HEK293 (cell line): ENCODE data around the gene TMEM135.

Source experiments
- GLI2 ChIP-seq: fragments of 450-650 bp; formaldehyde crosslinking; IDR thresholded peaks from 2 replicates; pipeline ENCODE4; 2017; ENCODE audit warnings: missing biosample characterization, missing genetic modification characterization, low read depth, borderline replicate concordance
- KLF16 ChIP-seq: fragments of 450-650 bp; formaldehyde crosslinking; IDR thresholded peaks from 2 replicates; pipeline ENCODE4 v1.5.1; 2017; ENCODE audit warnings: missing biosample characterization, missing genetic modification characterization
- TCF7L2 ChIP-seq: IDR thresholded peaks from 2 replicates; pipeline ENCODE4 v1.6.1; 2011; ENCODE audit warnings: low read depth, mild to moderate bottlenecking, inconsistent platforms, low read length, moderate library complexity, borderline replicate concordance
- ZBTB20 ChIP-seq: fragments of 450-650 bp; formaldehyde crosslinking; IDR thresholded peaks from 2 replicates; pipeline ENCODE4 v1.5.1; 2016; ENCODE audit warnings: missing biosample characterization, missing genetic modification characterization
- ZNF2 ChIP-seq: fragments of 450-650 bp; formaldehyde crosslinking; IDR thresholded peaks from 2 replicates; pipeline ENCODE4 v1.5.1; 2016; ENCODE audit warnings: missing biosample characterization, missing genetic modification characterization
- ZNF350 ChIP-seq: fragments of 450-650 bp; formaldehyde crosslinking; IDR thresholded peaks from 2 replicates; pipeline ENCODE4 v1.5.0; 2017; ENCODE audit warnings: missing biosample characterization, mild to moderate bottlenecking, missing genetic modification characterization
- ZNF433 ChIP-seq: fragments of 450-650 bp; formaldehyde crosslinking; IDR thresholded peaks from 2 replicates; pipeline ENCODE4 v1.5.1; 2016; ENCODE audit warnings: missing biosample characterization, missing genetic modification characterization, low read depth
- ZNF501 ChIP-seq: fragments of 450-650 bp; formaldehyde crosslinking; IDR thresholded peaks from 2 replicates; pipeline ENCODE4 v1.5.1; 2016; ENCODE audit warnings: missing biosample characterization, missing genetic modification characterization
- TF ChIP-seq, protein P1 (sequence below): fragments of 450-650 bp; formaldehyde crosslinking; IDR thresholded peaks from 2 replicates; pipeline ENCODE4 v1.5.1; 2016; ENCODE audit warnings: missing biosample characterization, missing genetic modification characterization
- TF ChIP-seq, protein P2 (sequence below): IDR thresholded peaks from 2 replicates; pipeline ENCODE4 v1.6.1; 2011; ENCODE audit warnings: mild to moderate bottlenecking, low read depth, low read length, borderline replicate concordance

DNA sequence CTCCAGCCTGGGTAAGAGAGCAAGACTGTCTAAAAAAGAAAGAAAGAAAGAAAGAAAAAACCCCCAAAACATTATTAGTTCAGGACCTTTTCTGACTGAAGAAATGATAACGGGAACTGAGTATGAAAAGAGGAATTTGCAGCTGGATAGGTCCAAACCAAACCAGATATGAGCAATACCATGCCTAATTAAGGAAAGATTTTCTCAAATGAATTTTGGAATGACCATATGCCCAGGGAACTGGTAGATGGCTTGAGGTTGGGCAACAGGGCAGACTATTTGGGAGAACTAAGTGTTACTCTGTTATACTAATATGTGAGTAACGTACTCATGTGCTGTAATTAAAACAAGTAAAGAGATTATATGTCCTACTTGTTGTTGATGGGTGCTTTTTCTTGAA lies 186.1 kb downstream of the TMEM135 start:
- TF ChIP-seq, protein P1, sequence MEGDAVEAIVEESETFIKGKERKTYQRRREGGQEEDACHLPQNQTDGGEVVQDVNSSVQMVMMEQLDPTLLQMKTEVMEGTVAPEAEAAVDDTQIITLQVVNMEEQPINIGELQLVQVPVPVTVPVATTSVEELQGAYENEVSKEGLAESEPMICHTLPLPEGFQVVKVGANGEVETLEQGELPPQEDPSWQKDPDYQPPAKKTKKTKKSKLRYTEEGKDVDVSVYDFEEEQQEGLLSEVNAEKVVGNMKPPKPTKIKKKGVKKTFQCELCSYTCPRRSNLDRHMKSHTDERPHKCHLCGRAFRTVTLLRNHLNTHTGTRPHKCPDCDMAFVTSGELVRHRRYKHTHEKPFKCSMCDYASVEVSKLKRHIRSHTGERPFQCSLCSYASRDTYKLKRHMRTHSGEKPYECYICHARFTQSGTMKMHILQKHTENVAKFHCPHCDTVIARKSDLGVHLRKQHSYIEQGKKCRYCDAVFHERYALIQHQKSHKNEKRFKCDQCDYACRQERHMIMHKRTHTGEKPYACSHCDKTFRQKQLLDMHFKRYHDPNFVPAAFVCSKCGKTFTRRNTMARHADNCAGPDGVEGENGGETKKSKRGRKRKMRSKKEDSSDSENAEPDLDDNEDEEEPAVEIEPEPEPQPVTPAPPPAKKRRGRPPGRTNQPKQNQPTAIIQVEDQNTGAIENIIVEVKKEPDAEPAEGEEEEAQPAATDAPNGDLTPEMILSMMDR = no peak
- TF ChIP-seq, protein P2, sequence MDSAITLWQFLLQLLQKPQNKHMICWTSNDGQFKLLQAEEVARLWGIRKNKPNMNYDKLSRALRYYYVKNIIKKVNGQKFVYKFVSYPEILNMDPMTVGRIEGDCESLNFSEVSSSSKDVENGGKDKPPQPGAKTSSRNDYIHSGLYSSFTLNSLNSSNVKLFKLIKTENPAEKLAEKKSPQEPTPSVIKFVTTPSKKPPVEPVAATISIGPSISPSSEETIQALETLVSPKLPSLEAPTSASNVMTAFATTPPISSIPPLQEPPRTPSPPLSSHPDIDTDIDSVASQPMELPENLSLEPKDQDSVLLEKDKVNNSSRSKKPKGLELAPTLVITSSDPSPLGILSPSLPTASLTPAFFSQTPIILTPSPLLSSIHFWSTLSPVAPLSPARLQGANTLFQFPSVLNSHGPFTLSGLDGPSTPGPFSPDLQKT = no peak
- TF ChIP-seq ZNF433 (no peak), ZNF2 (tag by site-specific recombination) (no peak), ZNF350 (tag by site-specific recombination) (no peak), GLI2 (tag by site-specific recombination) (no peak), ZNF501 (tag by site-specific recombination) (no peak), KLF16 (tag by site-specific recombination) (no peak), TCF7L2 (no peak), ZBTB20 (tag by site-specific recombination) (no peak)
